HepG2 (cell line): ENCODE measurements around the gene MAP3K3. TPM values are rescaled to one million over a fixed set of nuclear protein-coding genes. Genes with fewer than 3 reads are reported as not detected.

Experiments used
- ATAC-seq: fragments of 200-7000 bp; cut with Tn5 transposase; 3 replicates; pipeline ENCODE4 v1.9.1; 2020; ENCODE audit warnings: mild to moderate bottlenecking, moderate library complexity
- BruUV-seq: library from RNA; stranded (reverse); fragments of 400-500 nt; replicated peaks from 2 replicates; lab custom pipeline; 2021; lab: Mats Ljungman, UMichigan
- CTCF ChIA-PET: fragments of 300-600 bp; formaldehyde crosslinking; extraction: SDS; loops from one replicate; lab custom pipeline; 2021; ENCODE audit warnings: low total read pairs, inconsistent platforms, low intra/inter-chr PET ratio; lab: Yijun Ruan, JAX
- POLR2A ChIA-PET: fragments of 350-600 bp; sonication (Branson Sonifier 250); formaldehyde crosslinking; loops from one replicate; lab custom pipeline; 2020; ENCODE audit warnings: antibody characterized with exemption, inconsistent platforms; lab: Yijun Ruan, JAX
- DNase-seq: peaks from one replicate; pipeline ENCODE4 v3.0.0-alpha.2; 2015; ENCODE audit warnings: low spot score
- FAIRE-seq: peaks from 3 replicates; lab custom pipeline; 2011; peaks lifted over from hg19 to GRCh38; lab: Jason Lieb, UNC
- H2AFZ ChIP-seq: one replicate; pipeline ENCODE4 v1.6.1; 2011; ENCODE audit warnings: low read length, inconsistent platforms
- H3K27ac ChIP-seq: fragments of 300-600 bp; 3 replicates; pipeline ENCODE4 v1.8.0; 2011; ENCODE audit warnings: mixed run types, mild to moderate bottlenecking, mixed read lengths, low read length, inconsistent platforms; ENCODE audit not compliant: insufficient read depth; ENCODE audit errors: extremely low read length
- H3K27me3 ChIP-seq, 2 experiments: fragments of 200-600 bp in 1 of 2; 2 replicates in 1 of 2; 3 replicates in 1 of 2; pipeline versions ENCODE4 v1.6.0 to v1.8.0; 2011; ENCODE audit warnings: low read length in 2 of 2, mild to moderate bottlenecking in 2 of 2, moderate library complexity in 2 of 2, inconsistent platforms in 1 of 2; ENCODE audit not compliant: insufficient read depth in 2 of 2, control insufficient read depth in 1 of 2
- H3K36me3 ChIP-seq, 2 experiments: fragments of 200-600 bp in 1 of 2; replicated peaks in 1 of 2; 2 replicates in 1 of 2; 3 replicates in 1 of 2; pipeline versions ENCODE4 v1.5.1 to v1.8.0; 2011; ENCODE audit warnings: low read length in 2 of 2, inconsistent platforms in 1 of 2; ENCODE audit not compliant: insufficient read depth in 2 of 2, control insufficient read depth in 1 of 2
- H3K4me1 ChIP-seq: 2 replicates; pipeline ENCODE4 v1.5.1; 2012; ENCODE audit warnings: low read length, inconsistent platforms; ENCODE audit not compliant: insufficient read depth
- H3K4me2 ChIP-seq: 2 replicates; pipeline ENCODE4 v1.6.0; 2011; ENCODE audit warnings: low read depth, low read length, inconsistent platforms
- H3K4me3 ChIP-seq, 3 experiments: fragments of 200-600 bp in 1 of 3; sonication (generic), shearing (Covaris generic) in 1 of 3; replicated peaks in 1 of 3; 2 replicates each; pipeline ENCODE4 v1.5.1; 2011 to 2016; ENCODE audit warnings: low read length in 3 of 3, inconsistent platforms in 2 of 3, low read depth in 2 of 3, mild to moderate bottlenecking in 2 of 3, control low read depth in 1 of 3, mixed read lengths in 1 of 3; ENCODE audit not compliant: insufficient read depth in 1 of 3
- H3K79me2 ChIP-seq: one replicate; pipeline ENCODE4 v1.6.1; 2011; ENCODE audit warnings: low read length, inconsistent platforms; ENCODE audit not compliant: insufficient read depth
- H3K9ac ChIP-seq: 2 replicates; pipeline ENCODE4 v1.6.0; 2011; ENCODE audit warnings: mild to moderate bottlenecking, low read depth, low read length, inconsistent platforms; ENCODE audit not compliant: insufficient read depth
- H3K9me3 ChIP-seq: 2 replicates; pipeline ENCODE4 v1.5.1; 2012; ENCODE audit warnings: mild to moderate bottlenecking, low read length
- H4K20me1 ChIP-seq: 2 replicates; pipeline ENCODE4 v1.6.0; 2011; ENCODE audit warnings: inconsistent platforms, mild to moderate bottlenecking, low read length, moderate library complexity; ENCODE audit not compliant: insufficient read depth
- ATF7-NPFF ChIP-seq: sonication (generic); formaldehyde crosslinking; IDR thresholded peaks from 2 replicates; pipeline ENCODE4 v1.8.1; 2023; ENCODE audit warnings: mild to moderate bottlenecking, low read depth, missing genetic modification reagents, moderate library complexity
- CENPT ChIP-seq: sonication (generic); formaldehyde crosslinking; IDR thresholded peaks from 2 replicates; pipeline ENCODE4 v1.8.0; 2022; ENCODE audit warnings: low read depth, mild to moderate bottlenecking, moderate library complexity, missing genetic modification reagents
- CHCHD3 ChIP-seq: sonication (generic); formaldehyde crosslinking; IDR thresholded peaks from 2 replicates; pipeline ENCODE4 v1.8.0; 2022; ENCODE audit warnings: mild to moderate bottlenecking, missing genetic modification reagents, moderate library complexity
- GFI1 ChIP-seq: sonication (generic); formaldehyde crosslinking; IDR thresholded peaks from 2 replicates; pipeline ENCODE4 v1.5.0; 2020; ENCODE audit warnings: missing genetic modification reagents, mild to moderate bottlenecking, borderline replicate concordance
- PHF20 ChIP-seq: sonication (generic); formaldehyde crosslinking; IDR thresholded peaks from 2 replicates; pipeline ENCODE4 v1.5.0; 2020; ENCODE audit warnings: mild to moderate bottlenecking, missing genetic modification reagents
- SYNCRIP ChIP-seq: fragments of 200-400 bp; formaldehyde crosslinking; IDR thresholded peaks from 2 replicates; pipeline ENCODE4 v1.6.1; 2018; ENCODE audit warnings: mild to moderate bottlenecking, low read depth, low read length; ENCODE audit not compliant: insufficient read depth
- TCF7L2 ChIP-seq: IDR thresholded peaks from 2 replicates; pipeline ENCODE4 v1.6.1; 2011; ENCODE audit warnings: mild to moderate bottlenecking, low read depth, low read length, moderate library complexity
- ZNF569 ChIP-seq: sonication (generic); formaldehyde crosslinking; IDR thresholded peaks from 2 replicates; pipeline ENCODE4 v1.5.0; 2020; ENCODE audit warnings: mild to moderate bottlenecking, missing genetic modification reagents, moderate library complexity, borderline replicate concordance
- ZNF597 ChIP-seq: sonication (generic); formaldehyde crosslinking; IDR thresholded peaks from 2 replicates; pipeline ENCODE4 v1.5.0; 2020; ENCODE audit warnings: missing genetic modification reagents
- ZNF709 ChIP-seq: sonication (generic); formaldehyde crosslinking; IDR thresholded peaks from 2 replicates; pipeline ENCODE4 v1.5.0; 2020; ENCODE audit warnings: mild to moderate bottlenecking, missing genetic modification reagents
- WGBS: methylation state at CpG from one replicate; pipeline ENCODE4 v1.1.6; 2017; ENCODE audit warnings: low lambda C conversion rate; 5-methylcytosine and 5-hydroxymethylcytosine counted together
- in situ Hi-C: cut with HindIII; loops from 2 replicates; pipeline ENCODE4 v1.10.0; 2017; ENCODE audit warnings: low pct_unique_long_range_greater_than_20kb; ENCODE audit not compliant: extremely low pct_ligation_motif_present
- intact Hi-C: fragments of 100-400 bp; cut with micrococcal nuclease; formaldehyde crosslinking; loops from one replicate; pipeline ENCODE4 v1.10.0; 2022; ENCODE audit not compliant: unreplicated experiment
- polyA plus RNA-seq, 8 experiments: library from polyadenylated mRNA; depleted of rRNA in 3 of 8; stranded (reverse) in 7 of 8; unstranded in 1 of 8; fragments of >200 nt; fragmentation: Illumina TruSeq in 4 of 8; extraction: Trizol in 4 of 8; gene quantifications; 2 replicates each; pipeline versions ENCODE4 v1.2.1 to v1.2.3, GENCODE V29; 2011 to 2016; ENCODE audit warnings: low read depth in 4 of 8, missing spikeins in 1 of 8, mixed read lengths in 1 of 8; ENCODE audit not compliant: insufficient read depth in 1 of 8
- total RNA-seq, 5 experiments: library from RNA; depleted of rRNA; stranded (reverse); fragments of >200 nt; fragmentation: Illumina TruSeq; extraction: Trizol; gene quantifications; 2 replicates each; pipeline ENCODE4 v1.2.3, GENCODE V29; 2016; ENCODE audit warnings: low read depth in 1 of 5

The MAP3K3 gene
- total and polyA plus RNA-seq, 2 of the 13 experiments (the other 11 are each of a cell fraction or from before 2014, with no cell fraction given): 17.7 to 21.8 TPM

GRCh38 chr17:63706336-63707082 lies 84.3 kb downstream of the MAP3K3 start:
- POLR2A ChIA-PET: no interaction called here
- no peak overlapping the region for H3K9ac ChIP-seq
- DNase-seq (no peak), ATAC-seq (no peak), FAIRE-seq (no peak)
- peaks cover 7 to 23% of the 10 kb centered on the region in 2 experiments; a peak in 4 of 5 replicates for H3K36me3 ChIP-seq
- no peak overlapping the region for H2AFZ ChIP-seq
- no peak overlapping the region for H3K4me2 ChIP-seq
- no peaks in the 10 kb centered on the region for H3K27me3 ChIP-seq
- TF ChIP-seq ZNF709 (CRISPR knock-in tag) (no peak), GFI1 (no peak), ZNF569 (CRISPR knock-in tag) (no peak), TCF7L2 (no peak), ATF7-NPFF (no peak), CHCHD3 (no peak), ZNF597 (CRISPR knock-in tag) (no peak), SYNCRIP (no peak), PHF20 (CRISPR knock-in tag) (no peak), CENPT (CRISPR knock-in tag) (no peak)
- CTCF ChIA-PET: no interaction called here
- H3K4me1 ChIP-seq: no peaks in the 10 kb centered on the region
- no peaks in the 10 kb centered on the region for H4K20me1 ChIP-seq
- no peak overlapping the region for H3K4me3 ChIP-seq
- WGBS: 97% methylated on average over 7 of the region's 7 CpGs
- no peaks in the 10 kb centered on the region for H3K9me3 ChIP-seq
- H3K27ac ChIP-seq: no peak overlapping the region
- intact Hi-C loops: no loop called here
- no TSS peak for BruUV-seq
- no peaks in the 10 kb centered on the region for H3K79me2 ChIP-seq
- in situ Hi-C loops: no loop called here
